H1 (cell line): Measurements from ENCODE around the gene HCK. TPM values are rescaled to one million over a fixed set of nuclear protein-coding genes. Genes with fewer than 3 reads are reported as not detected.

Experiments
- FOSL1 ChIP-seq: IDR thresholded peaks from 2 replicates; pipeline ENCODE4 v1.6.1; 2011; ENCODE audit warnings: mild to moderate bottlenecking, low read depth, low read length, moderate library complexity; ENCODE audit not compliant: insufficient read depth
- SIRT6 ChIP-seq: IDR thresholded peaks from one replicate; pipeline ENCODE4 v1.7.1; 2012; ENCODE audit warnings: low read length, inconsistent platforms
- polyA plus RNA-seq, 7 experiments: library from polyadenylated mRNA; depleted of rRNA in 3 of 7; stranded (reverse) in 5 of 7; unstranded in 2 of 7; fragments of >200 nt in 5 of 7; fragments of 200-250 nt in 2 of 7; gene quantifications; 1 replicate in 5 of 7; 2 replicates in 1 of 7; 4 replicates in 1 of 7; pipeline versions ENCODE4 v1.2.1 to v1.2.3, GENCODE V29; 2011 to 2013; ENCODE audit warnings: missing spikeins in 2 of 7, mixed read lengths in 2 of 7
- total RNA-seq: library from RNA; stranded (reverse); fragmentation: NEBNext Ultra II Directional; extraction: Animal tissue kit (Norgen Biotek cat#: 25700); gene quantifications from 2 replicates; pipeline ENCODE4 v1.2.1, GENCODE V29; 2021
- TF ChIP-seq, protein P1 (sequence below): fragments of 300-600 bp; sonication (generic); IDR thresholded peaks from 2 replicates; pipeline ENCODE4 v1.7.1; 2012; ENCODE audit warnings: low read length, moderate library complexity, mild to moderate bottlenecking, inconsistent platforms; ENCODE audit not compliant: insufficient replicate concordance

Gene HCK
- total and polyA plus RNA-seq, 2 of the 8 experiments (the other 6 are each of a cell fraction or from before 2014, with no cell fraction given): 0.37 to 4.3 TPM

DNA sequence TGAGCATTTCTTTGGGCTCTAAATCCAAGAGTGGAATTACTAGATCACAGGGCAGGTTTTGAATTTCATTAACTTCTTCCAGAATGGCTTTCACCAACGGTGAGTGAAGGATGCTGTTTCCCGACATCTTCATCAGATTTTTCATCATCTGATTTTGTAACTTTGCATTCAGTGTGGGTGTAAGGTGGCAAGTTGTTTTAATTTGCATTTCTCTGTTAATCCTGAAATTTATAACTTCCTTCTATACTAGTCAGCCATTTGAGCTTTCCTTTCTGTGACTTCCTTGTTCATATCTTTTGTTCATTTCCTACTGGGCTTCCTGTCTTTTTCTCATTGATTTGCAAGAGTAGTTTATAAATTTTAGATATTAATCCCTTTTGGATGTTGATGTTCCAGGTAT is 18.7 kb upstream of the HCK start (continued):
- TF ChIP-seq, protein P1, sequence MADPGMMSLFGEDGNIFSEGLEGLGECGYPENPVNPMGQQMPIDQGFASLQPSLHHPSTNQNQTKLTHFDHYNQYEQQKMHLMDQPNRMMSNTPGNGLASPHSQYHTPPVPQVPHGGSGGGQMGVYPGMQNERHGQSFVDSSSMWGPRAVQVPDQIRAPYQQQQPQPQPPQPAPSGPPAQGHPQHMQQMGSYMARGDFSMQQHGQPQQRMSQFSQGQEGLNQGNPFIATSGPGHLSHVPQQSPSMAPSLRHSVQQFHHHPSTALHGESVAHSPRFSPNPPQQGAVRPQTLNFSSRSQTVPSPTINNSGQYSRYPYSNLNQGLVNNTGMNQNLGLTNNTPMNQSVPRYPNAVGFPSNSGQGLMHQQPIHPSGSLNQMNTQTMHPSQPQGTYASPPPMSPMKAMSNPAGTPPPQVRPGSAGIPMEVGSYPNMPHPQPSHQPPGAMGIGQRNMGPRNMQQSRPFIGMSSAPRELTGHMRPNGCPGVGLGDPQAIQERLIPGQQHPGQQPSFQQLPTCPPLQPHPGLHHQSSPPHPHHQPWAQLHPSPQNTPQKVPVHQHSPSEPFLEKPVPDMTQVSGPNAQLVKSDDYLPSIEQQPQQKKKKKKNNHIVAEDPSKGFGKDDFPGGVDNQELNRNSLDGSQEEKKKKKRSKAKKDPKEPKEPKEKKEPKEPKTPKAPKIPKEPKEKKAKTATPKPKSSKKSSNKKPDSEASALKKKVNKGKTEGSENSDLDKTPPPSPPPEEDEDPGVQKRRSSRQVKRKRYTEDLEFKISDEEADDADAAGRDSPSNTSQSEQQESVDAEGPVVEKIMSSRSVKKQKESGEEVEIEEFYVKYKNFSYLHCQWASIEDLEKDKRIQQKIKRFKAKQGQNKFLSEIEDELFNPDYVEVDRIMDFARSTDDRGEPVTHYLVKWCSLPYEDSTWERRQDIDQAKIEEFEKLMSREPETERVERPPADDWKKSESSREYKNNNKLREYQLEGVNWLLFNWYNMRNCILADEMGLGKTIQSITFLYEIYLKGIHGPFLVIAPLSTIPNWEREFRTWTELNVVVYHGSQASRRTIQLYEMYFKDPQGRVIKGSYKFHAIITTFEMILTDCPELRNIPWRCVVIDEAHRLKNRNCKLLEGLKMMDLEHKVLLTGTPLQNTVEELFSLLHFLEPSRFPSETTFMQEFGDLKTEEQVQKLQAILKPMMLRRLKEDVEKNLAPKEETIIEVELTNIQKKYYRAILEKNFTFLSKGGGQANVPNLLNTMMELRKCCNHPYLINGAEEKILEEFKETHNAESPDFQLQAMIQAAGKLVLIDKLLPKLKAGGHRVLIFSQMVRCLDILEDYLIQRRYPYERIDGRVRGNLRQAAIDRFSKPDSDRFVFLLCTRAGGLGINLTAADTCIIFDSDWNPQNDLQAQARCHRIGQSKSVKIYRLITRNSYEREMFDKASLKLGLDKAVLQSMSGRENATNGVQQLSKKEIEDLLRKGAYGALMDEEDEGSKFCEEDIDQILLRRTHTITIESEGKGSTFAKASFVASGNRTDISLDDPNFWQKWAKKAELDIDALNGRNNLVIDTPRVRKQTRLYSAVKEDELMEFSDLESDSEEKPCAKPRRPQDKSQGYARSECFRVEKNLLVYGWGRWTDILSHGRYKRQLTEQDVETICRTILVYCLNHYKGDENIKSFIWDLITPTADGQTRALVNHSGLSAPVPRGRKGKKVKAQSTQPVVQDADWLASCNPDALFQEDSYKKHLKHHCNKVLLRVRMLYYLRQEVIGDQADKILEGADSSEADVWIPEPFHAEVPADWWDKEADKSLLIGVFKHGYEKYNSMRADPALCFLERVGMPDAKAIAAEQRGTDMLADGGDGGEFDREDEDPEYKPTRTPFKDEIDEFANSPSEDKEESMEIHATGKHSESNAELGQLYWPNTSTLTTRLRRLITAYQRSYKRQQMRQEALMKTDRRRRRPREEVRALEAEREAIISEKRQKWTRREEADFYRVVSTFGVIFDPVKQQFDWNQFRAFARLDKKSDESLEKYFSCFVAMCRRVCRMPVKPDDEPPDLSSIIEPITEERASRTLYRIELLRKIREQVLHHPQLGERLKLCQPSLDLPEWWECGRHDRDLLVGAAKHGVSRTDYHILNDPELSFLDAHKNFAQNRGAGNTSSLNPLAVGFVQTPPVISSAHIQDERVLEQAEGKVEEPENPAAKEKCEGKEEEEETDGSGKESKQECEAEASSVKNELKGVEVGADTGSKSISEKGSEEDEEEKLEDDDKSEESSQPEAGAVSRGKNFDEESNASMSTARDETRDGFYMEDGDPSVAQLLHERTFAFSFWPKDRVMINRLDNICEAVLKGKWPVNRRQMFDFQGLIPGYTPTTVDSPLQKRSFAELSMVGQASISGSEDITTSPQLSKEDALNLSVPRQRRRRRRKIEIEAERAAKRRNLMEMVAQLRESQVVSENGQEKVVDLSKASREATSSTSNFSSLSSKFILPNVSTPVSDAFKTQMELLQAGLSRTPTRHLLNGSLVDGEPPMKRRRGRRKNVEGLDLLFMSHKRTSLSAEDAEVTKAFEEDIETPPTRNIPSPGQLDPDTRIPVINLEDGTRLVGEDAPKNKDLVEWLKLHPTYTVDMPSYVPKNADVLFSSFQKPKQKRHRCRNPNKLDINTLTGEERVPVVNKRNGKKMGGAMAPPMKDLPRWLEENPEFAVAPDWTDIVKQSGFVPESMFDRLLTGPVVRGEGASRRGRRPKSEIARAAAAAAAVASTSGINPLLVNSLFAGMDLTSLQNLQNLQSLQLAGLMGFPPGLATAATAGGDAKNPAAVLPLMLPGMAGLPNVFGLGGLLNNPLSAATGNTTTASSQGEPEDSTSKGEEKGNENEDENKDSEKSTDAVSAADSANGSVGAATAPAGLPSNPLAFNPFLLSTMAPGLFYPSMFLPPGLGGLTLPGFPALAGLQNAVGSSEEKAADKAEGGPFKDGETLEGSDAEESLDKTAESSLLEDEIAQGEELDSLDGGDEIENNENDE: no peak
- TF ChIP-seq FOSL1: no peak
- no peak for TF ChIP-seq SIRT6
